NB4 (cell line): ENCODE measurements around the gene APOB.

Source experiments
- MAX ChIP-seq: IDR thresholded peaks from 2 replicates; pipeline ENCODE4 v1.6.1; 2011; ENCODE audit warnings: low read depth, low read length
- POLR2A ChIP-seq: IDR thresholded peaks from 2 replicates; pipeline ENCODE4 v1.6.1; 2011; ENCODE audit warnings: mild to moderate bottlenecking; ENCODE audit not compliant: insufficient read length; ENCODE audit errors: extremely low read depth
- TF ChIP-seq, protein P1 (sequence below): IDR thresholded peaks from one replicate; pipeline ENCODE4 v1.5.1; 2012; ENCODE audit warnings: low read depth, low read length

GRCh38 chr2:21024198-21024597, 19.7 kb downstream of the APOB start:
- TF ChIP-seq, protein P1, sequence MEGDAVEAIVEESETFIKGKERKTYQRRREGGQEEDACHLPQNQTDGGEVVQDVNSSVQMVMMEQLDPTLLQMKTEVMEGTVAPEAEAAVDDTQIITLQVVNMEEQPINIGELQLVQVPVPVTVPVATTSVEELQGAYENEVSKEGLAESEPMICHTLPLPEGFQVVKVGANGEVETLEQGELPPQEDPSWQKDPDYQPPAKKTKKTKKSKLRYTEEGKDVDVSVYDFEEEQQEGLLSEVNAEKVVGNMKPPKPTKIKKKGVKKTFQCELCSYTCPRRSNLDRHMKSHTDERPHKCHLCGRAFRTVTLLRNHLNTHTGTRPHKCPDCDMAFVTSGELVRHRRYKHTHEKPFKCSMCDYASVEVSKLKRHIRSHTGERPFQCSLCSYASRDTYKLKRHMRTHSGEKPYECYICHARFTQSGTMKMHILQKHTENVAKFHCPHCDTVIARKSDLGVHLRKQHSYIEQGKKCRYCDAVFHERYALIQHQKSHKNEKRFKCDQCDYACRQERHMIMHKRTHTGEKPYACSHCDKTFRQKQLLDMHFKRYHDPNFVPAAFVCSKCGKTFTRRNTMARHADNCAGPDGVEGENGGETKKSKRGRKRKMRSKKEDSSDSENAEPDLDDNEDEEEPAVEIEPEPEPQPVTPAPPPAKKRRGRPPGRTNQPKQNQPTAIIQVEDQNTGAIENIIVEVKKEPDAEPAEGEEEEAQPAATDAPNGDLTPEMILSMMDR, result no peak
- TF ChIP-seq MAX (no peak), POLR2A (no peak)
